AG09309 (cell line): Measurements from ENCODE around the gene ANKRD16.

ENCODE experiments used
- DNase-seq: peaks from one replicate; pipeline ENCODE4 v3.0.0-alpha.2; 2010; ENCODE audit warnings: low read depth
- H3K4me3 ChIP-seq: 2 replicates; pipeline ENCODE4 v1.5.1; 2011; ENCODE audit warnings: mild to moderate bottlenecking, low read depth, low read length, moderate library complexity; ENCODE audit not compliant: control insufficient read depth
- CTCF ChIP-seq: IDR thresholded peaks from 2 replicates; pipeline ENCODE4 v1.5.1; 2011; ENCODE audit warnings: mild to moderate bottlenecking, low read depth, low read length, inconsistent platforms; ENCODE audit not compliant: insufficient read depth, control insufficient read depth; ENCODE audit errors: missing control alignments

ANKRD16 gene

DNA sequence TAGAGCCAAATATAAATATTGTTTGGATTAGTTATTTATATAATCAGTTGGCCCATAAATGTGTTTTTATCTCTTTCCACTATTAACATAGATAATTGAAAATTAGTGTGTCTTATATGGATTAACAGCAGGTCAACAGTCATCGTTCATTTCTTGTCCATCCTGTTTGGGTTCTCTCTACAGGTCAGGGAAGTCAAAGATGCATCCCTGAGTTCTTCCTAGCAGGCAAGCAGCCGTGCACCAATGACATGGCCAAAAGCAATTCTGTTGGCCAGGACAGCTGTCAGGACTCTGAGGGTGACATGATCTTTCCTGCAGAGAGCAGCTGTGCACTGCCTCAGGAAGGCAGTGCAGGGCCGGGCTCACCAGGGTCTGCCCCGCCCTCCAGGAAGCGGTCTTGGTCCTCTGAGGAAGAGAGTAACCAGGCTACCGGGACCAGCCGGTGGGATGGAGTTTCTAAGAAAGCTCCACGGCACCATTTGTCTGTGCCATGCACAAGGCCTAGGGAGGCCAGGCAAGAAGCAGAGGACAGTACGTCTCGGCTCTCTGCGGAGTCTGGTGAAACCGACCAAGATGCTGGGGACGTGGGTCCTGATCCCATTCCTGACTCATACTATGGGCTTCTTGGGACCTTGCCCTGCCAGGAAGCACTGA, 16.3 kb upstream of the ANKRD16 start:
- DNase-seq: no peak
- H3K4me3 ChIP-seq: no peak overlapping the region
- TF ChIP-seq CTCF: no peak

DNA sequence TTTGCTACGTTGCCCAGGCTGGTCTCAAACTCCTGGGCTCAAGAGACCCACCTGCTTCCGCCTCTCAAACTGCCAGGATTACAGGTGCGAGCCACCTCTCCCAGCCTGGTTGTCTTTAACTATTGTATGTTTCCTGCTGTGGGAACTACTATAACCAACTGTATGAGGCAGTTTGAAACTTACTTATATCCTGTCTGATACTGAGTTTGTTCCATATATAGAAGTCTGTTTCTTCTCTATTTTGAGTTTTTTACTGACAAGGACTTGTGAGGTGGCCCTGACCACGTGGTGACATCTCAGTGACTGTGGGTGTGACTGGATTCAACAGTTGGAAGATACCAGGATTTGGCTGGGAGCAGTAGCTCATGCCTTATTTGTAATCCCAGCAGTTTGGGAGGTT, 14.5 kb upstream of the ANKRD16 start:
- H3K4me3 ChIP-seq: no peak overlapping the region
- TF ChIP-seq CTCF: no peak
- no peak for DNase-seq

DNA sequence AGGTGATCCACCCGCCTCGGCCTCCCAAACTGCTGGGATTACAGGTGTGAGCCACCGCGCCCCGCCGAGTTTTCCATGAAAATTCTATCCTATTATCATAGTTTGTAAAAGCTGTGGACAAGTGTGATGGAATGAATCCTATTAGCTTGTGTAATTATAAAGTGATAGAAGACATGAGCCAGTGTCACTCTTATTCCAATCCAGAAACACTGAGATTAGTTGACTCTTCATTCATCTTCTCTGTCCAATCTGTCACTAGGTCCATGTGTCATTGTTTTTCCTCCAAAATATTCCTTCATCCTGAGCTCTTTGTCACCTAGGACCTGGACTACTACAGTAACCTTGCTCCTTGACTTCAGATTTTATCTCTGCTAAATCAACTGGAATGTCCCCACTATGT, 13.9 kb upstream of the ANKRD16 start:
- no peak for TF ChIP-seq CTCF
- H3K4me3 ChIP-seq: no peak overlapping the region
- DNase-seq: no peak

- no peak for TF ChIP-seq CTCF
- DNase-seq: no peak
- H3K4me3 ChIP-seq: no peak overlapping the region
These were observed 13.0 kb upstream of the ANKRD16 start for GRCh38 chr10:5902511-5903274.

- TF ChIP-seq CTCF: no peak
- no peak overlapping the region for H3K4me3 ChIP-seq
- no peak for DNase-seq
These were observed 10.6 kb upstream of the ANKRD16 start for GRCh38 chr10:5900247-5900646.

DNA sequence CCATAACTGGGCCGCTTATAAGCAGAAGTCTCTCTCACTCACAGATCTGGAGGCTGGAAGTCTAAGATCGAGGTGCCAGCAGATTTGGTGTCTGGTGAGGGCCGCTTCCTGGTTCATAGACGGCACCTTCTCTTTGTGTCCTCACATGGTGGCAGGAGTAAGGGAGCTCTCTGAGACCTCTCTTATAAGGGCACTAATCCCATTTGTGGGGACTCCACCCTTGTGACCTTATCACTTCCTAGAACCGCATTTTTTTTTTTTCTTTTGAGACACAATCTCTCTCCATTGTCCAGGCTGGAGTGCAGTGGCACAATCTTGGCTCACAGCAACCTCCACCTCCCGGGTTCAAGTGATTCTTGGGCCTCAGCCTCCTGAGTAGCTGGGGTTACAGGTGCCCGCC, 8.5 kb upstream of the ANKRD16 start:
- DNase-seq: no peak
- H3K4me3 ChIP-seq: no peak overlapping the region
- no peak for TF ChIP-seq CTCF
